K562 (cell line): Measurements from ENCODE around the gene HELZ2. TPM values are rescaled to one million over a fixed set of nuclear protein-coding genes. Genes with fewer than 3 reads are reported as not detected.

ENCODE experiments used
- CREB1 ChIP-seq, 2 experiments: sonication (generic) in 1 of 2; formaldehyde crosslinking in 1 of 2; IDR thresholded peaks; 2 replicates each; pipeline versions ENCODE4 v1.6.1 to v1.8.0; 2012 to 2022; ENCODE audit warnings: inconsistent platforms in 1 of 2, mild to moderate bottlenecking in 1 of 2, missing genetic modification reagents in 1 of 2, moderate library complexity in 1 of 2
- FOXK1 ChIP-seq: sonication (generic); formaldehyde crosslinking; IDR thresholded peaks from 2 replicates; pipeline ENCODE4 v1.8.0; 2022; ENCODE audit warnings: missing genetic modification reagents, mild to moderate bottlenecking, borderline replicate concordance
- GTF2F1 ChIP-seq: IDR thresholded peaks from 2 replicates; pipeline ENCODE4 v1.6.1; 2011; ENCODE audit warnings: low read depth, low read length, improper control_type of control experiment
- HNRNPL ChIP-seq: fragments of 200-400 bp; formaldehyde crosslinking; IDR thresholded peaks from 2 replicates; pipeline ENCODE4 v1.6.1; 2017; ENCODE audit warnings: low read depth, mild to moderate bottlenecking, low read length
- MGA ChIP-seq: fragments of 450-650 bp; IDR thresholded peaks from 2 replicates; pipeline ENCODE4 v1.6.1; 2016; ENCODE audit warnings: mild to moderate bottlenecking, moderate library complexity
- SAFB ChIP-seq: fragments of 200-400 bp; formaldehyde crosslinking; IDR thresholded peaks from 2 replicates; pipeline ENCODE4 v1.6.1; 2017; ENCODE audit warnings: low read depth, low read length, borderline replicate concordance
- SETDB1 ChIP-seq: IDR thresholded peaks from one replicate; pipeline ENCODE4 v1.6.1; 2012; ENCODE audit warnings: low read length, control low read depth, inconsistent platforms
- TAF7 ChIP-seq: fragments of 450-650 bp; IDR thresholded peaks from 2 replicates; pipeline ENCODE4 v1.6.1; 2016; ENCODE audit warnings: missing genetic modification characterization, missing compliant biosample characterization
- ZNF696 ChIP-seq: fragments of 250-450 bp; sonication (Bioruptor Pico); conservative IDR thresholded peaks from 2 replicates; pipeline ENCODE4 v1.4.0; 2020; ENCODE audit warnings: mild to moderate bottlenecking, moderate library complexity
- polyA plus RNA-seq, 8 experiments: library from polyadenylated mRNA; depleted of rRNA in 4 of 8; stranded (reverse) in 5 of 8; unstranded in 3 of 8; fragments of >200 nt; fragmentation: Nextera tagmentation in 2 of 8; fragmentation: Illumina TruSeq in 1 of 8; extraction: Ambion mirVana in 2 of 8; extraction: Trizol in 1 of 8; gene quantifications; 2 replicates each; pipeline versions ENCODE4 v1.2.1 to v1.2.3, GENCODE V29; 2011 to 2014; ENCODE audit warnings: inconsistent platforms in 1 of 8, missing spikeins in 1 of 8
- total RNA-seq, 7 experiments: library from RNA; depleted of rRNA in 6 of 7; stranded (reverse); fragments of >200 nt in 6 of 7; fragmentation: Illumina TruSeq in 2 of 7; extraction: Trizol in 2 of 7; gene quantifications; 2 replicates each; pipeline versions ENCODE4 v1.2.1 to v1.2.3, GENCODE V29; 2011 to 2021; ENCODE audit warnings: low replicate concordance in 1 of 7
- TF ChIP-seq, protein P1 (sequence below): sonication (generic); formaldehyde crosslinking; IDR thresholded peaks from 2 replicates; pipeline ENCODE4 v1.9.0; 2022; ENCODE audit warnings: mild to moderate bottlenecking, missing genetic modification reagents
- TF ChIP-seq, protein P2 (sequence below): sonication (generic); formaldehyde crosslinking; IDR thresholded peaks from 2 replicates; pipeline ENCODE4 v1.8.0; 2022; ENCODE audit warnings: mild to moderate bottlenecking, missing genetic modification reagents
- TF ChIP-seq, protein P3 (sequence below), 2 experiments: IDR thresholded peaks; 2 replicates each; pipeline ENCODE4 v1.6.1; 2011; ENCODE audit warnings: borderline replicate concordance in 1 of 2, control low read depth in 1 of 2, low read depth in 1 of 2, low read length in 1 of 2, mild to moderate bottlenecking in 1 of 2, mixed read lengths in 1 of 2, moderate library complexity in 1 of 2; ENCODE audit not compliant: insufficient read depth in 1 of 2, insufficient read length in 1 of 2, poor library complexity in 1 of 2, severe bottlenecking in 1 of 2; ENCODE audit errors: extremely low read depth in 1 of 2

Gene HELZ2
- total and polyA plus RNA-seq, 9 of the 15 experiments (the other 6 are each of a cell fraction or from before 2014, with no cell fraction given), result 0.03 to 7.8 (median 2.9) TPM; not detected in 1

DNA sequence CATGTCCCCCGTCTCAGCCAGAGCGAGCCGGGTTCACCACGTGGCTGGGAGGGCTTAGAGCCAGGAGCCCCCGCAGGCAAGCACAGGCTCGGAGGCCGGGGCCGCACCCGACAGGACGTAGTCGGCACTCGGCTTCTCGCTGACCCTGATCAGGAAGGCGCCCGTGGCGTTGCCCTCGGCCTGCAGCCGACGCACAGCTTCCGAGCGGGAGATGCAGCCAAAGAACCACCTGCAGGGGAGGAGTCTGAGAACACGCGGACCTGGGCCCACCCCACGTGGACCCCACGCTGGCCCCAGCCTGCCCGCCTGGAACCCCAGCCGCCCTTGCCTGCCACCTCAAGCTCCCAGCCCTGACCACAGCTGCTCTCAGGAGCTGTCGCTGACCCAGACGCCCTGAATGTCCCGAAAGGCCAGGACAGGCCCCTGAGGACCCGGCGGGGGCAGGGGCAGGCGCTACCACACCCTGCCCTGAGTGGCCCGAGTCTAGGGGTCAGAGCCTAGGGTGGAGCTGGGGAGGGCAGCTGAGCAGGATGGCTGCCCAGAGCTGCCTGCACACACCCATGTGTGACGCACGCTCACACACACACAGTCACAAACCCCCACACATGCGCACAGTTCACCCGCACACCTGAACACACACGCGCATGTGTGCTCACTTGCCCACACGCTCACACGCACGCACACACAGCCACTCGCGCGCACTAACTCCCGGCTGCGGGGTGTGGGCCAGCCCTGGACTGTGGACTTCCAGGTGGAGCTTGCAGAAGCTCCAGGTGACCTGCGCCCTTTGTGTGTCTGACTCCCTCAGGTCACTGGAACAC is 39.0 kb downstream of the HELZ2 start (continued):
- TF ChIP-seq MGA, result peak; percentile 79
- TF ChIP-seq, protein P1, sequence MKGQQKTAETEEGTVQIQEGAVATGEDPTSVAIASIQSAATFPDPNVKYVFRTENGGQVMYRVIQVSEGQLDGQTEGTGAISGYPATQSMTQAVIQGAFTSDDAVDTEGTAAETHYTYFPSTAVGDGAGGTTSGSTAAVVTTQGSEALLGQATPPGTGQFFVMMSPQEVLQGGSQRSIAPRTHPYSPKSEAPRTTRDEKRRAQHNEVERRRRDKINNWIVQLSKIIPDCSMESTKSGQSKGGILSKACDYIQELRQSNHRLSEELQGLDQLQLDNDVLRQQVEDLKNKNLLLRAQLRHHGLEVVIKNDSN (CRISPR knock-in tag), result peak; percentile 36; the same call in 1 of the 2 replicates
- peak; percentile 84 for TF ChIP-seq FOXK1
- TF ChIP-seq ZNF696, result no peak
- no peak for TF ChIP-seq SETDB1
- TF ChIP-seq, protein P2, sequence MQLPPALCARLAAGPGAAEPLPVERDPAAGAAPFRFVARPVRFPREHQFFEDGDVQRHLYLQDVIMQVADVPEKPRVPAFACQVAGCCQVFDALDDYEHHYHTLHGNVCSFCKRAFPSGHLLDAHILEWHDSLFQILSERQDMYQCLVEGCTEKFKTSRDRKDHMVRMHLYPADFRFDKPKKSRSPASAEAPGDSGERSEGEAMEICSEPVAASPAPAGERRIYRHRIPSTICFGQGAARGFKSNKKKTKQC, result peak; percentile 59; the same call in 1 of the 2 replicates
- TF ChIP-seq CREB1 (IDR thresholded peaks at IDR 0.05), result no peak
- peak; percentile 52 for TF ChIP-seq CREB1 (CRISPR knock-in tag; IDR thresholded peaks at IDR 0.05)
- TF ChIP-seq HNRNPL, result no peak
- TF ChIP-seq GTF2F1, result no peak
- 0 out of 2 replicates have a peak, but pooled peaks have one; percentile 16 for TF ChIP-seq SAFB
- TF ChIP-seq TAF7 (tag), result no peak
- TF ChIP-seq, protein P3, sequence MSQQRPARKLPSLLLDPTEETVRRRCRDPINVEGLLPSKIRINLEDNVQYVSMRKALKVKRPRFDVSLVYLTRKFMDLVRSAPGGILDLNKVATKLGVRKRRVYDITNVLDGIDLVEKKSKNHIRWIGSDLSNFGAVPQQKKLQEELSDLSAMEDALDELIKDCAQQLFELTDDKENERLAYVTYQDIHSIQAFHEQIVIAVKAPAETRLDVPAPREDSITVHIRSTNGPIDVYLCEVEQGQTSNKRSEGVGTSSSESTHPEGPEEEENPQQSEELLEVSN (IDR thresholded peaks at IDR 0.05; ENCODE audit: borderline replicate concordance in 1 of 2, extremely low read depth in 1 of 2, insufficient read depth in 1 of 2, insufficient read length in 1 of 2, low read depth in 1 of 2, low read length in 1 of 2, poor library complexity in 1 of 2, severe bottlenecking in 1 of 2), result peak; percentile 83 to 98
